Esophagus mucosa (tissue), 1 donor: ENCODE measurements around the gene TUBB4A. TPM values are rescaled to one million over a fixed set of nuclear protein-coding genes. Genes with fewer than 3 reads are reported as not detected.
"Not testable (repeated sequence)": the region's sequence is repeated elsewhere in the genome, so short reads cannot be mapped to it uniquely, and the experiment has no call there.

Experiments
- ATAC-seq: fragments of 200-7000 bp; cut with Tn5 transposase; one replicate; pipeline ENCODE4 v1.9.1; 2020
- total RNA-seq: library from RNA; stranded (reverse); gene quantifications from one replicate; pipeline ENCODE4 v1.2.4, GENCODE V29; 2023
- donor health status: DM: yes; HTN: yes; CAD: no.

The TUBB4A gene
- total RNA-seq, 1 donor from 2014 or later = 0.12 TPM

DNA sequence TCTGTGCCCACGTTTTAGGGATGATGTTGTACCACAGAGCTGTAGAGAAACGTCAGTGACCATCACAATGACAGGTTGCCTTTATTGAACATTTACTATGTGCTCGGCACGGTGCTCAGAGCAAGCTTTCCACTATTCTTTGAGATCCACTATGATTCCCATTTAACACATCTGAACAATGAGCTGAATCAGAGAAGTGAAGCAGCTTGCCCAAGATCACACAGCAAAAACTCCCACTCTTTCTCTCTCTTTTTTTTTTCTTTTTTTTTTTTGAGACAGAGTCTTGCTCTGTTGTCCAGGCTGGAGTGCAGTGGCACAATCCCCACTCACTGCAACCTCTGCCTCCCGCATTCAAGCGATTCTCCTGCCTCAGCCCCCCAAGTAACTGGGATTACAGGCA, 20.6 kb upstream of the TUBB4A start:
- ATAC-seq = no peak

DNA sequence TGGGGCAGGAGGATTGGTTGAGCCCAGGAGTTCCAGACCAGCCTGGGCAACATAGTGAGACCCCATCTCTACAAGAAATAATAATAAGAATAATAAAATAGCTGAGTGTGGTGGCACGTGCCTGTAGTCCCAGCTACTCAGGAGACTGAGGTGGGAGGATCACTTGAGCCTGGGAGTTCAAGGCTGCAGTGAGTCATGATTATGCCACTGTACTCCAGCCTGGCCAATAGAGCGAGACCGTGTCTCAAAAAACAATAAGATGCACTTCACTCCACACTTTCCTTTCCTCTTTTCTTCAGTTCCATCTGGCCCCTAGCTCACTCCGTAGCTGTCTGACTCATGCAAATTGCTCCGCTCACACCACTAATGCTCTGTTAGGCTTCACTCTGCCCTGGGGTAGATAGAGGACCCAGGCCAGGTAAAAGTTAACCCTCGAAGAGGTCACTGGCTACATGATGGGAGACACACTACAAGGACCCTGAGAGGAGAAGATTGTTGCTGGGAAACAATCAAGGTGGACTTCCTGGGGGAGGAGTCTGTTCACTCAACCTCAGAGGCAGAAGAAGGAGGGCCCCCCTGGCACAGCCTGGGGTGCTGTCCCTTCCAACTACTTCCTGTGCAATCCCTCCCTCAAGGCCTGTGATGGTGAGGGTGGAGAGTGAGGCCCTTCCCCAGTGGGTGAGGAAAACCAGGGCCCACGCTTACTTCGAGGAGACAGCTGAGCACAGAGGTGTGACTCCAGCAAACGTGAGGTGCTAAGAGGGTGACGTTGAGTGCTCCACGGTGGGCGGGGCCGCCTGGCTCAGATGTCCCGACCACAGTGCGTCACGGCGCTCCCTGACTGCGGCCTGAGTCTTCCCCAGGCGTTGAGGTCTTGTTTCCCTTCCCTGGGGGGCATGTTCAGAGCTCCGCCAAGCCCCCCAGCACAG, 19.9 kb upstream of the TUBB4A start:
- peak; percentile 54 for ATAC-seq

DNA sequence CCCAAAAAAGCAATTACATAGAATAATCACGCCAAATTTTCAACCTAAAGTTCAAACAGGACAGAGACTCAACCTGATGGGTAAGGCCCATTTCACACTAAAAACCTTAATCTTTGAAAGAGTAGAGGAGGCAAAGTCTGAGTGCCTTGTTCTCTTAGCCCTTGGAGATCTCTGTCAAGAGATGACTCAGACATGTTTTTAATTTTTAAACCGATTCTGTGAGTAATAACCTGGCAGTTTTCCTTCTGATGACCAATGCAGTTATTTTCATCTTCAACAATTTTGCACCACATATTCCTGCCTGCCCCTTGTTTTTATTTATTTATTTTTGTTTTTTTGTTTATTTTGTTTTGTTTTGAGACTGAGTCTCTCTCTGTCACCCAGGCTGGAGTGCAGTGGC, 17.2 kb upstream of the TUBB4A start:
- no peak for ATAC-seq

DNA sequence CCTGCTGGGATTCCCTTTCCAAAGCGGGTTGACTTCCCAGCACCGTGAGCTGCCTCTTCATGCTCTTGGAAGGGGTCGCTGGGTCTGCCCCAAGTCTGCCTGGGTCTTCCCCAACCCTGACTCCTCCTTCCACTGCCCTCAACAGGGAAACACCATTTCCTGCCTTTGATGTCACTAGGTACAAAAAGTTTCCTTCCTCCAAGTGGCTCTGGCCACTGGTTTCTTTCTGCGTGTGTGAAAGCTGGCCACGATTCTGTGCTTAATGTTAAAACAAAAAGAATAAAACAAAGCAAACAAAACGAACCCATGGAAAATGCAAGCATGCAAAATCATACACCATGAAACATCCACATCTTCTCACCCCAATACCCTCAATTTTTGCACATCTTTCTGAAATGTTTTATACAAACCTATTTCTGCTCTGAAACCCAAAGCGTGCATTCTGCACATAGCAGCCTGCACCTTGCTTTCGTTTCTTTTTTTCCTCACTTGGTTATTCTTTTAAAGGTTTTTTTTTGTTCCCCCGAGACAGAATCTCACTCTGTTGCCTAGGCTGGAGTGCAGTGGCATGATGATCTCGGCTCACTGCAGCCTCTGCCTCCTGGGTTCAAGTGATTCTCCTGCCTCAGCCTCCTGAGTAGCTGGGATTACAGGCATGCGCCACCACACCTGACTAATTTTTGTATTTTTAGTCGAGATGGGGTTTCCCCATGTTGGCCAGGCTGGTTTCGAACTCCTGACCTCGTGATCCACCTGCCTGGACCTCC, 16.2 kb upstream of the TUBB4A start:
- no peak for ATAC-seq

DNA sequence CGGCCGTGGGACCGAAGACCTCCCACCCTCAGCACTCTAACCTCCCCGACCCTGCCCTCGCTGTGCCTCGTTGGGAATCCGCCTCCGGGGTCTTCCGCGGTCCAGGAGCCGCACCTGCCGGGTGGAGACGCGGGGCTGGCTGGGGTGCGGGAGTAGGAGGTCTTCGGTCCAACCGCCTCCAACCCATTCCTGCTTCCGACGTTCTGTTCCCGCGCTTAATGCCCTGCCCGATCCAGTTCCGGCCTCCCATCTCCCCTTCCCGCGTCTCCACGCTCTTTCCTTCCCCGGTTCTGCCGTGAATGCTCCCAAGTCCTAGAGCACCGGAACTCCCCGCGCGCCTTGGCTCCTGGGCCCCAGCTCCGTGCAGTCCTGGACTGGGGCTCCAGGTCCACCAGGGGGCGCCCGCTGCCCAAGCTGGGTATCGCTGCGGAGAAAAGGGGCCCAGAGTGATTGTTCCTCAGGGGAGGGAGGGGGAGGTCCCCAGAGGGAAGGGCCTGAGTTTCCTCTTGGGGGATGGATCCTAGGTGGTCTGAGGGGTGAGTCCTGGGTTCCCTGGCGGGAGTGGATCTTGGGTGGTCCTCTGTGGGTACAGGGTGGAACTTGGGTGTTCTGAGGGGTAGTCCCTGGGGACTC, 14.7 kb upstream of the TUBB4A start:
- peak; percentile 87 for ATAC-seq

DNA sequence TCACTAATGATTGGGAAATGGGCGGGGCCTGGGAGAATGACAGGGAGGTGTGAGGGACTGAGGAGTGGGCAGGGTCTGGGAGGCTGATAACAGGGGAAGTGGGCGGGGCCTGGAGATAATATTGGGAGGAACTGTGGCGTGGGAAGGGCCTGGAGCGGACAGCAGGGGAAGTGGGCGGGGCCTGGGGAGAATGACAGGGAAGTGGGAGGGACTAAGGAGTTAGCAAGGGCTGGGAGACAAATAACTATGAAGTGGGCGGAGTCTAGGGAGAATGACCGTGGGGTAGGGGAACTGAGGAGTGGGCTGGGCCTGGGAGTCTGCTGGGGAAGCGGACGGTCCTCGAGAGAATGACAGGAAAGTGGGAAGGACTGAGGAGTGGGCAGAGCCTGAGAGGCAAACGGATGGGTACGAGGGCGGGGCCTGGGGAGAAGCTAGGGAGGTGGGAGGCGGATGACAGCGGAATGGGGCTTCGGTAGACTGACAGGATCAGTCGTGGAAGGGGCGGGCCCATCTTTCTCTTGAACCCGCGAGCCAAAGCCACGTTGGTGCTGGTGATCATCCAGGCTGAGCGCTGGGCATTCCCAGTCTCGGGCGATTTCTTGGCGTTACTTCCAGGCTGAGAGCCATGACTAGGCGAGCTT, 14.0 kb upstream of the TUBB4A start:
- peak; percentile 84 for ATAC-seq

DNA sequence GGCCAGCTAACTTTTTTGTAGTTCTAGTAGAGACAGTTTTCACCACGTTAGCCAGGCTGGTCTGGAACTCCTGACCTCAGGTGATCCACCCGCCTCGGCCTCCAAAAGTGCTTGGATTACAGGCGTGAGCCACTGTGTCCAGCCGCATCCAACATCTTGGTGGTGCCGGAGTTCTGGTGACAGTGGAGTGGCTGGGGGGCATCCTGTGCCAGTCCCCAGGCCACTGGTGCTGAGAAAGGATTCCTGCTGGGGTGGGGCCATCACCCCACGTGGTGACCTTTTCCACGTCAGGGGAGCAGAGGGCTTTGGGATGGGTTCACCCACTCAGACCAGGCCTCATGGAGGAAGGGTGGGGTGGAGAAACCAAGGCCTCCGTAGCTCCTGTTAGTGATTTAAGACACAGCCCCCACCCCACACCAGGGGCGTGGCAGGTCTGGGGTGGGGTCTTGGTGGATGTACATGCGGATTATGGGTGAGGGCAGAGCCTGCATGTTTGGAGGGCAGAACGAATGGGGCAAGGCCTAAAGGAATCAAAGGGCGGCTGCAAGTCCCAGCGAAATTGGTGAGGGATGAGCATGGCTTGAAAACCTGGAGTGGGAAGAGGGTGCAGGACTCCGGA, 12.9 kb upstream of the TUBB4A start:
- no peak for ATAC-seq

DNA sequence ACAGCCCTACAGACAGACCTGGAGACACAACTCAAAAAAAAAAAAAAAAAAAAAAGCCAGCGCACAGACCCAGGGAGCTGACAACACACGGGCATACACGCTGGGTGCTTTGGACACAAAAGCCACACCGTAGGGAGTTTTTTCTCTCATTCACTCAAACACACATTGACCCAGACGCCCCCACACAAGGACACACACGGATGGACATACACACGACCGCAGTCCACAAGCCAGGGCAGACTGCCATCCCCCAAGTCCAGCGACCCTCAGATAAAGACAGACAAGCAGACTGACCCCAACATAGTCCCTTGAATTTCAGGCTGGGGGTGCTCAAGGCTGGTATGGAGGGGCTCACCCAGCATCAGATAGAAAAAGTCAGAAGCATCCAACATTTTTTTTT, 12.0 kb upstream of the TUBB4A start:
- no peak for ATAC-seq

DNA sequence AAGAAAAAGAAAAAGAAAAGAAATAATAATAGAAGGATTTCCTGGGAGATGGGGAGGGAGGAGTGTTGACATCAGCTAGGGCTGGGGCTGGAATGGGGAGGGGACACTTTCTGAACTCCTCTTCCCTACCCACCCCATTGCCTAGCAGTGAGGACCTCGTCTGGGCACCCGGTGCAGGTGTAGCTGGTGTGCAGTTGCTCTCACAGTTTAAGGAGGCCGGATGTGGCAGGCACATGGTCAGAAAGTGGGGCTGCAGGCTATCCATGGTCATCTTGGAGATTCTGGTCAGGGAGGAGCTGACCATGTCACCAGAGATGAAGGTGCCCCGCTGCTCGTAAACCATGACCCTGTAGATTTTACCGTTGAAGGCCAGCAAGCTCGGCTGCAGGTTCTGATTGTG, 8.5 kb upstream of the TUBB4A start:
- ATAC-seq = no peak

DNA sequence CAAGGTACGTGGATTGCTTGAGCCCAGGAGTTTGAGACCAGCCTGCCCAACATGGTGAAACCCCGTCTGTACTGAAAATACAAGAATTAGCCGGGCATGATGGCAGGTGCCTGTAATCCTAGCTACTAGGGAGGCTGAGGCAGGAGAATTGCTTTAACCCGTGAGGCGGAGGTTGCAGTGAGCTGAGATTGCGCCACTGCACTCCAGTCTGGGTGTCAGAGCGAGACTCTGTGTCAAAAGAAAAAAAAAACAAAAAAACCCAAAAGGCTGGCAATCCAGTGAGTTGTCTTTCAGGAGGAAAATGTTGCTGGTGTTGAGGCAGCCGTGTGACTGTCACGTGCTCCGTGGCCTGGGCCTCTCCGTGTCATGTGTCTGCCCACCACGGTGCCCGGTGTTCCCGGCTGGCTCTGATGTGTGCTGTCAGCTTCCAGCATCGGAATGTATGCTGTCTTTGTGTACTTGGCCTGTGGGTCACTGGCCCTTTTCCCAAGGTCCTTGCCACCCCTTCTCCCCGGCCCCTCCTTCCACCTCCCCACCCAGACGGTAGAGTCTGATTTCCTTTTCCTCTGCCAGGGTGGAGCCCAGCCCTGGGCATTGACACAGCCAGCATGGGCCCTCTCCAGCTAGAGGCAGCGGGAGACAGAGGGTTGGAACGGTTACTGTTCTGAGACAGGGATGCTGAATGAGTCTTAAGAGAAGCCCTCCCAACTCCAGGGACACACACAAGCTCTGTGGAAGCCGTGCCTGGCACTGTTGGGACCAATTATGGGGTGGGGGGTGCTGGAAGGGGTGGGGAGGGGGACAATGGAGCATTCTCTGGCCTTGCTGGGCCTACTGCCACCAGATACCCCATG, 7.2 kb upstream of the TUBB4A start:
- ATAC-seq = no peak

DNA sequence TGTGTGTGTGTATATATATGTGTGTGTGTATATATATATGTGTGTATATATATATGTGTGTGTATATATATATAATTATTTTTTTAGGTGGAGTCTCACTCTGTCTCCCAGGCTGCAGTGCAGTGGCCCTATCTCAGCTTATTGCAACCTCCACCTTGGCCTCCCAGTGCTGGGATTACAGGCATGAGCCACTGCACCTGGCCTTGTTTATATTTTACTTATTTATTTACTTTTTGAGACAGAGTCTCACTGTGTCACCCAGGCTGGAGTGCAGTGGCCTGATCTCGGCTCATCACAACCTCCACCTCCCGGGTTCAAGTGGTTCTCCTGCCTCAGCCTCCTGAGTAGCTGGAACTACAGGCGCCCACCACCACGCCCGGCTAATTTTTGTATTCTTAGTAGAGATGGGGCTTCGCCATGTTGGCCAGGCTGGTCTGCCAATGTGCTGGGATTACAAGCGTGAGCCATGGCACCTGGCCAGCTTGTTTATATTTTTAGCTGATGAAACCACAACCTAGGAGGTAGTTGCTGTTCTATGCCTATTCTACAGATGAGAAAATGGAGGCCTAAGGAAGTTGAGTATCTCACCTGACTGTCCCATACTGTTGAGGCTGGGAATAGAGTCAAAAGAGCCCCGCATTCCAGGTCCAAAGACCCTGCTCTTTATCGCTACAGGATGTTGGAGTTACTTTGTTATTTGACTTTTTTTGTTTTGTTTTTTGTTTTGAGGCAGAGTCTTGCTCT, 6.1 kb upstream of the TUBB4A start:
- ATAC-seq = not testable (repeated sequence)

DNA sequence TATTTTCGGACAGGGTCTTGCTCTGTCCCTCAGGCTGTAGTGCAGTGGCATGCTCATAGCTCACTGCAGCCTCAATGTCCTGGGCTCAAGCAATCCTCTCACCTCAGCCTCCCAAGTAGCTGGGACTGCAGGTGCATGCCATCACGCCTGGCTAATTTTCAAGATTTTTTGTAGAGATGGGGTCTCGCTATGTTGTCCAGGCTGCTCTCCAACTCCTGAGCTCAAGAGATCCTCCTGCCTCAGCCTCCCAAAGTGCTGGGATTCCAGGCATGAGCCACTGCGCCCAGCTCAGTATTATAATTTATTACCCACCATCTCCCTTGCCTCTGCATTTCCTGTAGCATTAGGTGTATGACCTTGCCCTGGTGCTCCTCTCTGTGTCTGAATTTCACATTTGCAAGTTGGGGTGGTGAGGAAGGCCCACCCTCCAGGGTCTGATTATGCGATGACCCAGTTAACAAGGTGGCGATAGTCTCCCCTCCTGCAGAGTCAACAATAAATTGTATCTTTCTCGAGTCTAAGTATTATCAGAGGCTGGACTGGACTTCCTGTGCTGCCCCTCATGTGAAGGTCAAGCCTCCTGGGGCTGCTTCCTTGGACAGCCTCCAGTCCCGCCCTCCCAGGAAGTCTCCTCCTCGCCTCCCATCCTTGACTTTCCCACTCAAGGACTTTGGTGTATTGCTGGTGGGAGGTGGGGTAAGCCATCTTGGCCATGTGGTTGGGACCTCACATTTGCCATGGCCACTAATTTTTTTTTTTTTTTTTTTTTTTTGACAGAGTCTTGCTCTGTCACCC, 1.5 kb upstream of the TUBB4A start:
- no peak for ATAC-seq

DNA sequence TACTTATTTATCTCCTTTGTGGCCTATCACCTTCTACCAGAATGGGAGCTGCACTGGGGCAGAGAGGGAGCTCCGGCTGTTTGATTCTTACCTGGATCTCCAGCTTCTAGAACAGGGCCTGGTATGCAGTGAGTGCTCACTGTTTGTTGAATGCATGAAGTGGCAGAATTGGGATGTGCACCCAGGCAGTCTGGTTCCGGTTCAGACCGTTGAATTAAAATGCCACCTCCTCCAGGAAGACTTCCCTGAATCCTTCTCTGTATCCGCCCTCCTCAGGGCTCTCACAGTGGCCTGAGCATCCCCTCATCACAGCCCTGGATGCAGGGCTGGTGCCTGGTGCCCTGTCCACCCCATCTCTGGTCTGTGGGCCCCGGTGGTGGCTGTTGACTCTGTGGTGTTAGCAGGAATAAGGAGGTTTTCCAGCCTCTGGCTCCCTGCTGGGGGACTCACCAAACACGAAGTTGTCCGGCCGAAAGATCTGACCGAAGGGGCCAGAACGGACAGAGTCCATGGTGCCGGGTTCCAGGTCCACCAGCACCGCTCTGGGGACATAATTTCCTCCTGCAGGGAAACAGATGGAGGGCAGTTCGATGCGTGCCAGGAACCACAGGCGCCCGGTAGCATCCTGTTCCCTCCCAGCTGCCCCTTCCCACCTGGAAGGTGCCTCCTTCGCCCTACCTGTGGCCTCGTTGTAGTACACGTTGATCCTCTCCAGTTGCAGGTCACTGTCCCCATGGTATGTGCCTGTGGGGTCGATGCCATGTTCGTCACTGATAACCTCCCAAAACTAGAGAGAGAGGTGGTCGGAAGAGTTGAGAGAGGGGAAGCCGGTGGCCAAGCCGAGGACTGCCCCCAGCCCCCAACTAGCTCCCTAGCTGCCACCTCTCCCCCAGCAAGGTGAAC, 1.0 kb downstream of the TUBB4A start:
- no peak for ATAC-seq

DNA sequence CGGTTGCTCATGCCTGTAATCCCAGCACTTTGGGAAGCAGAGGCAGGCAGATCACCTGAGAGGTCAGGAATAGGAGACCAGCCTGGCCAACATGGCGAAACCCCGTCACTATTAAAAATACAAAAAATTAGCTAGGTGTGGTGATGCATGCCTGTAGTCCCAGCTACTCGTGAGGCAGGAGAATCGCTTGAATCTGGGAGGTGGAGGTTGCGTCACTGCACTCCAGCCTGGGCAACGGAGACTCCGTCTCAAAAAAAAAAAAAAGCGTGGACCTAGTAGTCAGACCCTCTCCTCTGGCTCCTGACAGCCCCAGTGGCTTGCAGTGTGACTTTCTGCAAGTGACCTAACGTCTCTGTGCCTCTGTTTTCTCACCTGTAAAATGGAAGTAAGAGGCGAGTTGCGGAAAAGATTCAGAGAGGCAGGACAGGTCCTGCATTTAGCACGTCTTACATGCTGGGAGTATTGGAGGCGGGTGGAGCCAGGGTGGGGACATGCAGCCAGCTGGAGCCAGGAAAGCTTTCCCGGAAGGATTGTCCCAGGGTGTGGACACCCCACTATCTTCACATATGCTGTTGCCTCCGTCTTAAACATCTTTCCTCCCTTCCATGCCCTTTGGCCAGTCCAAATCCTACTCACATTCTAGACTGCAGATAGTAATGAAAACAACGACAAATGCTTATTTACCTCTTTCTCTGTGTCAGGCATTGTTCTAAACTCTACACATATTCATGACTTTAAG, 2.9 kb downstream of the TUBB4A start:
- ATAC-seq = no peak

DNA sequence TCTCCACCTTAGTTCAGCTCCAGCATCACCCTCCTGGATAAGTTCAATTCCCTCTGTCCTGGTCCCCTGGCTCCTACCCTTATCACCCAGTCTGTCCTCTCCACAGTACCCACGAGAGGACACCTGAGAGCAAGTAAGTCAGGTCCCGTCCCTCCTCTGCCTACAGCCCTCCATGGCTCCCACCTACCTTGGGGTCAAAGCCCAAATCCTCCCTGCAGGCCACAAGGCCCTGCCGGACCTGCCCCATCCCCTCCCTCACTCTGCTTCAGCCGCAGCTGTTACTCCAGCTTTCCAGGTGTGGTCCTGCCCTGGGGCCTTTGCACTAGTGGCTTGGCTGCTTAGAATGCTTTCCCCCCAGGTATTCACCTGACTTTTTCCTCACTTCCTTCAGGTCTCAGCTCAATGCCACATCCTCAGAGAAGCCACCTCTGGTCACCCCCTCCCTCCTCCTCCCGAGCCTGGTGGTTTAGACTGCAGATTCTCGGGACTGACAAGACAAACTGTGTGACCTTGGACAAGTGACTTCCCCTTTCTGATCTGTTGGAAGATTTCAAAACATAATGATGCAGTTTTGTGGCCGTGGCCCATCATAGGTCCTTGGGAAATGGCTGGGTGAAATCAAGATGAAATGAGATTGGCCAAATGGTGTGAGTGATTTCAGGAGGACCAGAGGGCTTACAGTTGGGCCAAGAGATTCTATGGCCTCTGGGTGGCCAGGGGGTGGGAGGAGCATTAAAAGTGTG, 3.6 kb downstream of the TUBB4A start:
- ATAC-seq = no peak

DNA sequence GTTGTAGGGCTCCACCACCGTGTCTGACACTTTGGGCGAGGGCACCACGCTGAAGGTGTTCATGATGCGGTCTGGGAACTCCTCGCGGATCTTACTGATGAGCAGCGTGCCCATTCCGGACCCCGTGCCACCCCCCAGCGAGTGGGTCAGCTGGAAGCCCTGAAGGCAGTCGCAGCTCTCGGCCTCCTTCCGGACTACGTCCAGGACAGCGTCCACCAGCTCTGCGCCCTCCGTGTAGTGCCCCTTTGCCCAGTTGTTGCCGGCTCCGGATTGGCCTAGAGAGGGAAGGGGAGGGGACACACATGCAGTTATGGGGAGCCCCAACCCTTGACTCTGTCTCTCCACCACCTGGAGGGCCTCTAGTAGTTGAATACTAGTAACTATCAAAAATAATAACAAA, 6.2 kb downstream of the TUBB4A start:
- ATAC-seq = no peak

DNA sequence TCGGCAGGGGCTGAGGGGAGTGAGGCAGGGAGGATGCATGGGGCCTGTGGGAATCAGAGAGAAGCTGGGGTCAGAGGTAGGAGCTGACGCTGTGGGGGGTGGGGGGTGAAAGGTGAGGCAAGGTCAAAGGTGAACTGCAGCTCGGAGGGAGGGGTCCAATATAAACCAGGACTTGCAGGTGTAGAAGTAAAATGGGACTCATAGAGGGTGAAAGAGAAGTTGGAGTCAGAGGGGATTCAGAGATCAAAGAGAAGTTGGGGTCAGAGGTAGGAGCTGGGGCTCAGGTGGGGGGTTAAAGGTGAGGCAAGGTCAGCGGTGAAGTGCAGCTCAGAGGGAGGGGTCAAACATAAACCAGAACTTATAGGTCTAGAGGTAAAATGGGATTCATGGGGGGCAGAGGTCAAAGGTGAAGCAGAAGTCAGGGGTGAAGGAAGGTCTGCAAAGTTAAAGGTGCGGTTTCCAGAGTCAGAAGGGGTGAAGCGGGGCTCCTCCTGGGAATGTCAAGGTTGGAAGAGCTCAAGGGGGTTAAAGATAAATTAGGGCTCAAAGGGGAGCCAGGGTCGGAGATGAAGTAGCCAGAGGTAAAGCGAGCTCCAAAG, 7.6 kb downstream of the TUBB4A start:
- no peak for ATAC-seq
